Measurements from ENCODE around the gene SYNDIG1.

Gene SYNDIG1

DNA sequence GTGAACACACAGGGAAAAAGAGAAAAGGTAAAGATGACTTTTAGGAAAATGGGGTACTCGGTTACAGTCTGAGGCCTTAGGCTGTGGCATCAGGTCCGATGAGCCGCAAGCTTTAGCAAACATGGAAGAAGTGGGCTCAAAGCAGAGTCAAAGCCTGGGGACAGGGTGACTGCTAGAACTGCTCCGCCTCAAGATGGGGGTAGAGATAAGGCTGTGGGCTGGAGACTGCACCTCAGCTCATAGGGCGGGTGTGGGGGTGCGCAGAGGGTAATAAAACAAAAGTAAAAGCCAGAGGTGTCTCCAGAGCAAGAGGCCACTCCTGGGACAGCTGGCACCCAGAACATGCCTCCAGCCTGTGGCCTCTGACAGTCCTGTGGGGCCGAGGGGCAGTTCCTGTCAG, 21.3 kb upstream of the SYNDIG1 start:
- no peak for DNase-seq (ENCODE audit: low read depth)

- no peak for DNase-seq (ENCODE audit: low read depth)
Measured at GRCh38 chr20:24449026-24449720, 20.3 kb upstream of the SYNDIG1 start.

- DNase-seq (ENCODE audit: low read depth): no peak
Measured at GRCh38 chr20:24450177-24450576, 19.3 kb upstream of the SYNDIG1 start.

DNA sequence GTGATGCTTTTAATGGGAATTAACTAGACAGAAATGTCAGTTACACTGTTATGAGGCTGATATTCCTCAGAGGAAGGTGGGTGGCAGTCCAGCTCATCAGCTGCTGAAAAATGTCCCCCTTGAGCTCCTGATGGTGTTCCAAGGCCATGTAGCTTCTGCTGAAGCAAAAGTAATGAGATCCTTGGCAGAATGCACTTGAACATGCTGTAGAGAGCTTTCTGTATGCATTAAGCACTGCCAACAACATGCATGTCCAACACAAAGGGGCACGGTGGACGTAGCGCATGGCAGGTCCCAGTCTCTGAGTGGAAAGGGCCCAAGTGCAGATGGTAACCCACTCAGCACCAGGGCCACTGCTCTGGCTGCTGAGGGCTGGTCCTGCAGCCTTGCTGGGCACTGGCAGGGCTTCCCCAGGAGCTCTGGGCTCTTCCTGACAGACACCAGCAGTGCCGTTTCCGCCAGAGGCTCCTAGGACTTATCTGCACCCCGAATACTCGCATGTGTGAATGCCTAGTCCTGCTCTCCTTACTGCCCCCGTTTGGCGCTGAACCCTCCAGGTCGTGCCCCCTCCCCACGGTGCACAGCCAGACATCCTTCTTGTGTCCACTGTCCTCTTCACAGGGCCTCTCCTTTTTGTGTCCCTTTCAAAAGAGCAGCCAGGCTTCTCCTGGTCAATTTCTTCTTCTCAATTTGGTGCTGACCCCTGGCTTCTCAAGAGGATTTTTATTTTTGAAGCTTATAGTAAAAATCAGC, 18.6 kb upstream of the SYNDIG1 start:
- no peak for DNase-seq (ENCODE audit: low read depth)

- no peak for DNase-seq (ENCODE audit: low read depth)
Measured at GRCh38 chr20:24451428-24451827, 18.0 kb upstream of the SYNDIG1 start.

DNA sequence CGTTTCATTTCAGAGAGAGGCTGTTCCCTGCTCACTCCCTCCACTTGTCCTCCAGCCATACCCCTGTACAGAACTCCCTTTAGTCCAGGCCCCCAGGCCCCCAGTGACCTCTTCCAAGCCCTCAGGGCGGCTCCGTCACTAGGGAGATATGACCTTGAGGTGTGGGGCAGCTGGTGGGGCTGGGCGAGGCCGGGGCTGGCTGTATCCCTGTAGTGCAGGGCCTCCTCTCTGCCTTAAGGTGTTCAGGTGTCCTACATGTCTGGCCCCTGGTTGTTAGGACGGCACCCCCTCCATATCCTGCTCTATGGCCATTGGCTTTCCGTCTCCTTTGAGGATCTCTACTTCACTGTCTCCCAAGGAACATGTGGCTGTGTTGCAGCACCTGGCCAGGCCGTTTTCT, 17.4 kb upstream of the SYNDIG1 start:
- no peak for DNase-seq (ENCODE audit: low read depth)

DNA sequence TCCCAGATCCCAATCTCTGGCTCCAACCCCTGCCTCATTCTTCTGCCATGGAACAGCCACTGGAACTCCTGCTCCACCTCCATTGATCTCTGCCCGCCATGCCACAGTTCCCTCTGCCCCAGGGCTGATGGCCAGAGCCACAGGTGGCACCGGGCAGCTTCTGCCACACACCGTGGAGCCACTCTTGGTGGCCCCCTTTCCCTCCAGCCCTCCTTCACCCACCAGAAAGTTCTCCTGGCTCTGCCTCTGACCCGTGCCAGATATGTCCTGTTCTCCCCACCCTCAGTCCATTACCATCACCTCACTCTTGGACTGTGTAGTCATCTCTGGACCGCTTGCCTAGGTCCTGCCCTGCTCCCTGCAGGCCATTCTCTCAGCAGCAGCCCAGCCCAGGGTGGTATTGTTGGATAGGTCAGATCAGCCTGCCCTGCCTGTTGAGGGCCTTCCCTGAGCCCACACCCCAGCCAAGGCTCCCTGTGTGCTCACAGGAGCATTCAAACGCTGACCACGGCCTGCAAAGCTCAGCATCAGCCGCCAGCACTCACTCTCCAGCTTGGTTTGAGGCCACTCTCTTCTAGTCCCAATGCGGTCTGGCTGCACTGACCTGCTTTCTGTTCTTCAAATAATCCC, 16.8 kb upstream of the SYNDIG1 start:
- DNase-seq (ENCODE audit: low read depth): no peak

DNA sequence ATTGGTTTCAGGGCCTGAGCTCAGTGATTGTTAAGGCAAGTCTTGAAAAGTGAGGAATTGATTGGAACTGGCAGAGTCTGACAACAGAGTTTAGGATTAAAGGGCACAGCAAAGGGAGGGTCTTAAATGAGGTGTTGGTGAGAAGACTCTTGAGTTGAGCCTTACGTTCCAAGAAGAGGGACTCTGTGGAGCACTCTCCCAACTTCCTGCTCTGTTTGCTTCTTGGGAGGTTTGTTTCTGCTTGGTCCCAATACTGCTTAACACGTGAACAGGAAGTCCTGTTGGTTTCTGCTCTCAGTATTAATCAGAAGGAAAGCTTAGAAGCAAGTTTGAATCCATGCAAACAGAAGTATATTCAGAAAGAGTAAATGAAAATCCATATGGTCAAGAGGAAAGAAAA, 15.6 kb upstream of the SYNDIG1 start:
- no peak for DNase-seq (ENCODE audit: low read depth)

- DNase-seq (ENCODE audit: low read depth): no peak
Measured at GRCh38 chr20:24455081-24455480, 14.3 kb upstream of the SYNDIG1 start.

GRCh38 chr20:24456398-24456781, 13.0 kb upstream of the SYNDIG1 start:
- DNase-seq (ENCODE audit: low read depth): no peak

- no peak for DNase-seq (ENCODE audit: low read depth)
Measured at GRCh38 chr20:24458436-24458835, 11.0 kb upstream of the SYNDIG1 start.

GRCh38 chr20:24459733-24460132, 9.7 kb upstream of the SYNDIG1 start:
- no peak for DNase-seq (ENCODE audit: low read depth)

- DNase-seq (ENCODE audit: low read depth): no peak
Measured at GRCh38 chr20:24460712-24461111, 8.7 kb upstream of the SYNDIG1 start.

DNA sequence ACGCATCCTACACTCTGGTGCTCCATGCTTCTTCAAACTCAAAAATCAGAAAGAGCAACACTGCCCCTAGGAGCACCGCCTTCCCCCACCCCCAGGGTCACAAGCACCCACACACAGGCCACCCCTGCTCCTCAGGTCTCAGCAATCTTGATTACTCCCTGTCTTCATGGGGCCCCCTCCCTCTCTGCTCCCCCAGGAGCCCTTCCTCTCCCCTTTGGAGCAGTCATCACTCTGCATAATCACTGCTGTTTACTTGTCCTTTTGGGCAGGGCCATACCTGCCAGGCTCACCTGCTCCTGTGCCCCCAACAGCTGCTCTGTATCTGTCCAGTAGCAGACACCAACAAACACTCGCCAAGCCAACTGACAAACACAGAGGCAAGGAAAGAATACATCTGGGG, 7.6 kb upstream of the SYNDIG1 start:
- DNase-seq (ENCODE audit: low read depth): no peak

DNA sequence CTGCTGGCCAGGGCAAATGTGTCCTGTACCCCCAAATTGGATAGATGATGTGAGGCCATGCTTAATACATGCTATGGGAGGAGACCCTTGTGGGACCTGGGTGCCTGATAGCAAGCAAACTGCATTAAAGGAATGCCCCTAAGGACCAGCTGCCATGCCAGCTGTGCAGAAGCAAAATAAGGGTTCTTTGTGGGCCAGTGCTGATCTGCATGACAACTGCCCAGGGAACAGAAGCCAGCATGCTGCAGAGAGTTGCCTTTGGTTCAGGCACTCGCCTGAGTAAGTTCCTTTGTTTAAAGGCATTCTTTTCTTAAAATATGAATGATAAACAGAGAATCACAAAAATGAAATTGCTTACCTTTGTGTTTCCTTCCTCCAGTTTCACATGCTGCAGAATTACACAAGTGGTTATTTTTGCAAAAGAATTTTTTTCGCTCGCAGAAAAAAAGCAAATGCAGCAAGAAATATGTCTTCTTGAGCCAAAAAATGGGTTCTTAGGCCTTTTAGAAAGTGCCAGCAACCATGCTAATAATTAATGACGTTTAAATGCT, 6.9 kb upstream of the SYNDIG1 start:
- DNase-seq (ENCODE audit: low read depth): no peak

- no peak for DNase-seq (ENCODE audit: low read depth)
Measured at GRCh38 chr20:24465159-24465558, 4.3 kb upstream of the SYNDIG1 start.

DNA sequence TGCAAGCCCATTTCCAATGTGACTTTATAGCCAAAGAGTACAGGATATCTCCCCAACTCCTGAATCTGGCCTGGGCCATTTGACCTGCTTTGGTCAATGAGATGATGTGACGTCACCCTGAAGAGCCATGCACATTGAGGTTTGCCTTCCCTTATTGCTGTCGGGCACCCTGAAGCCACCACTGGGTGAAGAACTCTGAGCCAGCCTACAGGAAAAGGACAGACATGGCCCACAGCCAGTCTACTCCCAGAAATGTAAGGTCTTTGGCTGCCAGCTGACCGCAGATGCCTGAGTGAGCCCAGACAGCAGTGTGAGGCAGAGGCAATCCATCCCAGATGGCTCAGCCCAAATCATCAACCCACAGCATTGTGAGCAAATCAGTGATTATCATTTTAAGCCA, 3.7 kb upstream of the SYNDIG1 start:
- DNase-seq (ENCODE audit: low read depth): no peak

GRCh38 chr20:24468401-24469115, 871 bp upstream of the SYNDIG1 start:
- DNase-seq (ENCODE audit: low read depth): no peak

GRCh38 chr20:24469894-24470745, 691 bp downstream of the SYNDIG1 start:
- no peak for DNase-seq (ENCODE audit: low read depth)

DNA sequence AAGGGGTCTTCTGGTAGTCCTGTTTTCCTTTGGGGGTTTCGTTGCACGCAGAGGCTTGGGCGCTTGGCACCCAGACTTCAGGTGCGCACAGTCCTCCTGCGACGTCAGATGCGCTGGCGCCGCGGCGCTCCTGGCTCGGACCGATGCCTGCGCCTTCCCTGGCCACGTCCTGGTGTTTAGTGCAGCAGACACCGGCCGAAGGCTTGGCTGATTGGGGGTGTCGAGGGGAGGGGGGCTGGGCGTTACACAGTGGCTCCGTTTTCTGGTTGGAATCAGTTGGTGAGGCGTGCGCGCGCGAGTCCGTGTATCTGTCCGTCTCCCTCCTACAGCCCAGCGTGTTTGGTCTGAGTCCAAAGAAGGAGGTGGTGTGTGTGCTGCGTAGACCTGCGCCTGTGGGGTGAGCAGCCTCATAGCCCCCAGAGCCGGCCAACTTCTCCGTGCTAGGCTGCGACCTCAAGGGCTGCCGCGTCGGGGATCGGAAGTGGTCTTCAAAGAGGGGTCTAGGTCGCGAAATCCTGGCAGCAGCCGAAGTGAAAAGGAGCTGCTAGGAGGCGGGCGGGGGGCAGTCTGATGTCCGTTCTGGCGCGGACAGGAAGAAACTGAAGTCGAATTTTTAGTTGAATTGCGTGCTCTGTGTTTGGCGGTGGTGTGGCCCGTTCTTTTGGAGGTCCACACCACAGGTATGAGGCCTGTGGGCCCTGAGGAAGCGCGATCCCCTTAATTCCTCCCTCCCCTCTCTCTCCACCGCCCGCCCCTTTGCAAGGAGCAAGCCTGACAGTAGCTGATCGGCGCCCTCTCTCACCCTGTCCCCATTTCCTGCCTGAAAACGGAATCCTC, 1.5 kb downstream of the SYNDIG1 start:
- DNase-seq (ENCODE audit: low read depth): no peak

- DNase-seq (ENCODE audit: low read depth): no peak
Measured at GRCh38 chr20:24472426-24472825, 3.0 kb downstream of the SYNDIG1 start.

Measured in activated T-helper 1 cell treated with Interleukin-2 at 50 U/mL for 16 hours (primary cell).